Ovary (tissue), 9 donors: Measurements from ENCODE around the gene HIVEP3. TPM values are rescaled to one million over a fixed set of nuclear protein-coding genes. Genes with fewer than 3 reads are reported as not detected.

Experiments used
- DNase-seq, 5 donors: peaks; one replicate each; pipeline ENCODE4 v3.0.0-alpha.2; 2019 to 2020
- H3K27ac ChIP-seq, 2 donors: fragments of 200-600 bp; one replicate each; pipeline versions ENCODE4 v1.5.1 to v1.8.0; 2019 to 2022
- H3K27me3 ChIP-seq: fragments of 200-600 bp; one replicate; pipeline ENCODE4 v1.8.0; 2022
- H3K36me3 ChIP-seq: fragments of 200-600 bp; sonication (generic); one replicate; pipeline ENCODE4 v1.5.1; 2019
- H3K4me1 ChIP-seq: one replicate; pipeline ENCODE4 v1.8.1; 2013; ENCODE audit warnings: mild to moderate bottlenecking, moderate library complexity; ENCODE audit not compliant: insufficient read depth
- H3K4me3 ChIP-seq: fragments of 200-600 bp; sonication (generic); one replicate; pipeline ENCODE4 v1.5.1; 2017
- H3K9me3 ChIP-seq, 2 donors: fragments of 200-600 bp in 1 of 2; sonication (generic) in 1 of 2; one replicate each; pipeline versions ENCODE4 v1.5.1 to v1.8.1; 2013 to 2019; ENCODE audit warnings: mild to moderate bottlenecking in 1 of 2, moderate library complexity in 1 of 2
- CTCF ChIP-seq, 3 donors: fragments of 450-650 bp in 2 of 3; fragments of 200-600 bp in 1 of 3; IDR thresholded peaks; one replicate each; pipeline versions ENCODE4 v1.5.1 to v1.8.0; 2016 to 2022; ENCODE audit warnings: antibody characterized with exemption in 3 of 3, mild to moderate bottlenecking in 1 of 3
- EP300 ChIP-seq: sonication (generic); formaldehyde crosslinking; IDR thresholded peaks from one replicate; pipeline ENCODE4 v1.6.1; 2017; ENCODE audit warnings: antibody characterized with exemption
- POLR2A ChIP-seq: fragments of 450-650 bp; IDR thresholded peaks from one replicate; pipeline ENCODE4 v1.6.1; 2017; ENCODE audit warnings: antibody characterized with exemption, mild to moderate bottlenecking, moderate library complexity
- WGBS, 3 donors: extraction: QIAGEN DNeasy Blood & Tissue Kit in 1 of 3; methylation state at CpG; one replicate each; pipeline versions ENCODE4 v1.1.5 to v1.1.7; 2013 to 2017; 5-methylcytosine and 5-hydroxymethylcytosine counted together
- intact Hi-C, 4 donors: fragments of 100-400 bp; cut with DNase I; formaldehyde crosslinking; loops; one replicate each; pipeline versions ENCODE4 v1.11.0 to v1.15.1; 2022 to 2023
- polyA plus RNA-seq, 2 donors: library from polyadenylated mRNA; stranded (reverse); fragments of 200-250 nt in 1 of 2; fragments of 350-450 nt in 1 of 2; fragmentation: Illumina TruSeq in 1 of 2; extraction: RNeasy Lipid Tissue Mini Kit (QIAGEN cat#74804) in 1 of 2; gene quantifications; one replicate each; pipeline ENCODE4 v1.2.3, GENCODE V29; 2013 to 2014
- total RNA-seq, 7 donors: library from RNA; depleted of rRNA in 2 of 7; stranded (reverse); fragments of >200 nt in 2 of 7; fragmentation: NEBNext Ultra II Directional in 3 of 7; extraction: Animal tissue kit (Norgen Biotek cat#: 25700) in 3 of 7; gene quantifications; one replicate each; pipeline versions ENCODE4 v1.1.0 to v1.2.4, GENCODE V29; 2016 to 2023
- donor health status: DM: no; HTN: no; CAD: no; lungs with moderate emphysema.
- donor health status: DM: no; HTN: no; CAD: no.
- donor health status: Bipolar disorder and iron deficiency.
- donor health status: DM: yes; HTN: yes; CAD: no.
- donor health status: DM: no; HTN: no; CAD: no.
- donor health status: DM: yes; HTN: yes; CAD: no.

Gene HIVEP3
- total and polyA plus RNA-seq, 9 donors: 3.0 to 7.5 (median 5.2) TPM

GRCh38 chr1:41490911-41491310 is 427.8 kb downstream of the HIVEP3 start:
- Histone ChIP-seq H3K27ac (no peak overlapping the region), H3K36me3 (no peaks in the 10 kb centered on the region), H3K27me3 (no peaks in the 10 kb centered on the region), H3K4me1 (peaks cover 11% of the 10 kb centered on the region), H3K9me3 (no peaks in the 10 kb centered on the region), H3K4me3 (no peak overlapping the region)
- 83 to 86% (median 86%) methylated on average over 2 of the region's 2 CpGs for WGBS, 3 donors
- no peak for DNase-seq
- TF ChIP-seq CTCF (IDR thresholded peaks at IDR 0.05) (no peak), EP300 (no peak), POLR2A (no peak)
- intact Hi-C loops: no loop called here

- H3K36me3 ChIP-seq: no peaks in the 10 kb centered on the region
- intact Hi-C loops: no loop called here
- no peak overlapping the region for H3K4me3 ChIP-seq
- TF ChIP-seq POLR2A: no peak
- no peak for TF ChIP-seq EP300
- TF ChIP-seq CTCF (IDR thresholded peaks at IDR 0.05): no peak
- no peak for DNase-seq
- no peaks in the 10 kb centered on the region for H3K27me3 ChIP-seq
- H3K27ac ChIP-seq: no peak overlapping the region
- H3K4me1 ChIP-seq: peaks cover 10% of the 10 kb centered on the region
- no peaks in the 10 kb centered on the region for H3K9me3 ChIP-seq
- WGBS, 3 donors: 89 to 91% (median 91%) methylated on average over 5 of the region's 5 CpGs
These were observed 429.2 kb downstream of the HIVEP3 start for GRCh38 chr1:41489561-41489960.

- peak in 1 of 5 donors; percentile 35 for DNase-seq
- intact Hi-C loops: no loop called here
- Histone ChIP-seq H3K27ac (no peak overlapping the region), H3K4me3 (no peak overlapping the region), H3K4me1 (peaks cover 10% of the 10 kb centered on the region), H3K27me3 (no peaks in the 10 kb centered on the region), H3K9me3 (no peaks in the 10 kb centered on the region), H3K36me3 (no peaks in the 10 kb centered on the region)
- TF ChIP-seq CTCF (IDR thresholded peaks at IDR 0.05) (no peak), POLR2A (no peak), EP300 (no peak)
- 81 to 86% (median 83%) methylated on average over 11 of the region's 11 CpGs for WGBS, 3 donors
These were observed 430.4 kb downstream of the HIVEP3 start for GRCh38 chr1:41488040-41488951.

- no peak for TF ChIP-seq CTCF (IDR thresholded peaks at IDR 0.05)
- no peak for TF ChIP-seq POLR2A
- no peak for TF ChIP-seq EP300
- WGBS, 3 donors: 32 to 44% (median 38%) methylated on average over 16 of the region's 16 CpGs
- Histone ChIP-seq H3K36me3 (no peaks in the 10 kb centered on the region), H3K4me3 (no peak overlapping the region), H3K27ac (peak overlapping the region in 1 of 2 donors; percentile 16), H3K4me1 (peaks cover 10% of the 10 kb centered on the region), H3K27me3 (no peaks in the 10 kb centered on the region), H3K9me3 (no peaks in the 10 kb centered on the region)
- intact Hi-C loops: no loop called here
- peak in 1 of 5 donors; percentile 47 for DNase-seq
These were observed 431.3 kb downstream of the HIVEP3 start for GRCh38 chr1:41487126-41488039.
